ENCODE results near the gene NTRK1. TPM values are rescaled to one million over a fixed set of nuclear protein-coding genes. Genes with fewer than 3 reads are reported as not detected.

The NTRK1 gene
- total and polyA plus RNA-seq, 3 donors from 2014 or later: 4.7 to 38.8 (median 14.6) TPM

GRCh38 chr1:156813750-156814570 lies 46.7 kb upstream of the NTRK1 start:
- peak overlapping the region; percentile 25 to 47 for H3K4me3 ChIP-seq
- no peaks in the 10 kb centered on the region for H3K27me3 ChIP-seq
- H3K36me3 ChIP-seq (ENCODE audit: low read depth, missing control alignments): no peaks in the 10 kb centered on the region
- H3K4me1 ChIP-seq: peaks cover 13% of the 10 kb centered on the region
- 7% methylated on average over 51 of the region's 60 CpGs; no CpG with 5 or more reads in 1 of the 2 donors for WGBS, 2 donors
- H3K9me3 ChIP-seq: no peaks in the 10 kb centered on the region
- intact Hi-C loops (cut with DNase I; ENCODE audit: low total_unique reads): no loop called here
- TF ChIP-seq CTCF (IDR thresholded peaks at IDR 0.05): peak; percentile 44 to 60 (median 56)
- no peak for TF ChIP-seq POLR2A (IDR thresholded peaks at IDR 0.05)
- DNase-seq: peak; percentile 77
- no peak overlapping the region for H3K27ac ChIP-seq

- no peaks in the 10 kb centered on the region for H3K27me3 ChIP-seq
- no peaks in the 10 kb centered on the region for H3K36me3 ChIP-seq (ENCODE audit: low read depth, missing control alignments)
- H3K27ac ChIP-seq: peak overlapping the region in 1 of 2 donors; percentile 20
- 75 to 83% methylated on average over 7 of the region's 7 CpGs for WGBS, 2 donors
- H3K9me3 ChIP-seq: no peaks in the 10 kb centered on the region
- peaks cover 13% of the 10 kb centered on the region for H3K4me1 ChIP-seq
- DNase-seq: no peak
- intact Hi-C loops (cut with DNase I; ENCODE audit: low total_unique reads): no loop called here
- H3K4me3 ChIP-seq: no peak overlapping the region
- no peak for TF ChIP-seq POLR2A (IDR thresholded peaks at IDR 0.05)
- TF ChIP-seq CTCF (IDR thresholded peaks at IDR 0.05): no peak
Observed at GRCh38 chr1:156814571-156815260, 45.9 kb upstream of the NTRK1 start.

- no peaks in the 10 kb centered on the region for H3K9me3 ChIP-seq
- peak overlapping the region in 1 of 2 donors; percentile 20 for H3K27ac ChIP-seq
- TF ChIP-seq CTCF (IDR thresholded peaks at IDR 0.05): no peak
- TF ChIP-seq POLR2A (IDR thresholded peaks at IDR 0.05): no peak
- WGBS, 2 donors: 58 to 67% methylated on average over 5 of the region's 5 CpGs
- peaks cover 13% of the 10 kb centered on the region for H3K4me1 ChIP-seq
- peak; percentile 48 for DNase-seq
- intact Hi-C loops (cut with DNase I; ENCODE audit: low total_unique reads): no loop called here
- H3K36me3 ChIP-seq (ENCODE audit: low read depth, missing control alignments): no peaks in the 10 kb centered on the region
- no peak overlapping the region for H3K4me3 ChIP-seq
- H3K27me3 ChIP-seq: no peaks in the 10 kb centered on the region
Observed at GRCh38 chr1:156815307-156815826, 45.3 kb upstream of the NTRK1 start.

- TF ChIP-seq POLR2A (IDR thresholded peaks at IDR 0.05) (no peak), CTCF (IDR thresholded peaks at IDR 0.05) (no peak)
- H3K9me3 ChIP-seq: no peaks in the 10 kb centered on the region
- WGBS, 2 donors: 72 to 74% methylated on average over 8 to 10 of the region's 10 CpGs
- no peak for DNase-seq
- peaks cover 13% of the 10 kb centered on the region for H3K4me1 ChIP-seq
- no peak overlapping the region for H3K4me3 ChIP-seq
- no peaks in the 10 kb centered on the region for H3K27me3 ChIP-seq
- intact Hi-C loops (cut with DNase I; ENCODE audit: low total_unique reads): no loop called here
- no peaks in the 10 kb centered on the region for H3K36me3 ChIP-seq (ENCODE audit: low read depth, missing control alignments)
- H3K27ac ChIP-seq: peak overlapping the region in 1 of 2 donors; percentile 32
Observed at GRCh38 chr1:156815961-156816422, 44.7 kb upstream of the NTRK1 start.

Data from testis (tissue), 3 donors.